GM12874 (cell line): ENCODE measurements around the gene NF2.
A peak's percentile ranks its signal among the peaks of the same experiment; 100 is the strongest.

Source experiments
- TF ChIP-seq, protein P1 (sequence below): IDR thresholded peaks from 2 replicates; pipeline ENCODE4 v1.5.1; 2011; ENCODE audit warnings: low read depth, mild to moderate bottlenecking, control low read depth, low read length, moderate library complexity; ENCODE audit not compliant: insufficient read depth

Gene NF2

DNA sequence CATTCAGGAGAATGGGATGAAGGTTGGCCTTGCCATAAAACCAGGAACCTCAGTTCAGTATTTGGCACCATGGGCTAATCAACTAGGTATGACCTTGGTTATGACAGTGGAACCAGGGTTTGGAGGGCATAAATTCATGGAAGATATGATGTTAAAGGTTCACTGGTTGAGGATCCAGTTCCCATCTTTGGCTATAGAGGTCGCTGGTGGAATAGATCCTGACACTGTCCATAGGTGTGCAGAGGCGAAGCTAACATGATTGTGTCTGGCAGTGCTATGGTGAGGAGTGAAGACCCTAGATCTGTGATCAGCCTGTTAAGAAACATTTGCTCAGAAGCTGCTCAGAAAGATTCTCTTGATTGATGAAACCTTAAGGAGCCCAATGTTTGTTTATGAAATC lies 5.7 kb downstream of the NF2 start:
- TF ChIP-seq, protein P1, sequence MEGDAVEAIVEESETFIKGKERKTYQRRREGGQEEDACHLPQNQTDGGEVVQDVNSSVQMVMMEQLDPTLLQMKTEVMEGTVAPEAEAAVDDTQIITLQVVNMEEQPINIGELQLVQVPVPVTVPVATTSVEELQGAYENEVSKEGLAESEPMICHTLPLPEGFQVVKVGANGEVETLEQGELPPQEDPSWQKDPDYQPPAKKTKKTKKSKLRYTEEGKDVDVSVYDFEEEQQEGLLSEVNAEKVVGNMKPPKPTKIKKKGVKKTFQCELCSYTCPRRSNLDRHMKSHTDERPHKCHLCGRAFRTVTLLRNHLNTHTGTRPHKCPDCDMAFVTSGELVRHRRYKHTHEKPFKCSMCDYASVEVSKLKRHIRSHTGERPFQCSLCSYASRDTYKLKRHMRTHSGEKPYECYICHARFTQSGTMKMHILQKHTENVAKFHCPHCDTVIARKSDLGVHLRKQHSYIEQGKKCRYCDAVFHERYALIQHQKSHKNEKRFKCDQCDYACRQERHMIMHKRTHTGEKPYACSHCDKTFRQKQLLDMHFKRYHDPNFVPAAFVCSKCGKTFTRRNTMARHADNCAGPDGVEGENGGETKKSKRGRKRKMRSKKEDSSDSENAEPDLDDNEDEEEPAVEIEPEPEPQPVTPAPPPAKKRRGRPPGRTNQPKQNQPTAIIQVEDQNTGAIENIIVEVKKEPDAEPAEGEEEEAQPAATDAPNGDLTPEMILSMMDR: 0 out of 2 replicates have a peak, but pooled peaks have one; percentile 17

DNA sequence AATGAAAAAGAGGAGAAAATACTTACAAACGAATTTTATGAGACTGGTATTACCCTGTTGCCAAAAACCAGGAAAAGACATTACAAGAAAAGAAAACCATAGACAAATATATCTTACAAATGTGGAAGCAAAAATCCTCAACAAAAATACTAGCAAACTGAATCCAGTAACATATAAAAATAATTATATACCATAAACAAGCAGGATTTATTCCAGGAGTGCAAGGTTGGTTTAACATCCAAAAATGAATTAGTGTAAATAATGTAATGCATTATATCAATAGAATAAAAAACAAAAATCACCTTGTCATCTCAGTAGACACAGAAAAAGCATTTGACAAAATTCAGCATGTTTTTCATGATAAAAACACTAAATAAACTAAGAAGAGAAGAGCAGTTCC lies 7.3 kb downstream of the NF2 start:
- TF ChIP-seq, protein P1: no peak

DNA sequence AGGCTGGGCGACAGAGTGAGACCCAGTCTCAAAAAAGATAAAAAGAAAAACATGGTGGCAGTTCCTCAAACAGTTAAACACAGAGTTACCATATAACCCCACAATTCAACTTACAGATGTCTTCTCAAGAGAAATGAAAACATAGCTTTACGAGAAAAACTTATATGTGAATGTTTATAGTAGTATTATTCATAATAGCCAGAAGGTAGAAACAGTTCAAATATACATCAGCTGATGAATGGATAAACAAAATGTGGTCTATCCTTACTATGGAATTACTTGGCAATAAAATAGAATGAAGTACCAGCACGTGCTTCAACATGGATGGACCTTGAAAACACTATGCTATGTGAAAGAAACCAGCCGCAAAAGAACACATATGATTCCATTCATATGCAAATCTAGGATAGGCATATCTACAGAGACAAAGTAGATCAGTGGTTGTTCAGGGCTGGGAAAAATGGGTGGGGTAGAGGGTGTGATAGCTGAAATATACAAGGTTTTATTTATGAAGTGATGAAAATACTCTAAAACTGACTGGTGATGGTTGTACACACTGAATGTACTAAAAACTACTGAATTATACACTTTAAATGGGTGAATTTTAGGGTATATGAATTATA lies 12.4 kb downstream of the NF2 start:
- TF ChIP-seq, protein P1: no peak

DNA sequence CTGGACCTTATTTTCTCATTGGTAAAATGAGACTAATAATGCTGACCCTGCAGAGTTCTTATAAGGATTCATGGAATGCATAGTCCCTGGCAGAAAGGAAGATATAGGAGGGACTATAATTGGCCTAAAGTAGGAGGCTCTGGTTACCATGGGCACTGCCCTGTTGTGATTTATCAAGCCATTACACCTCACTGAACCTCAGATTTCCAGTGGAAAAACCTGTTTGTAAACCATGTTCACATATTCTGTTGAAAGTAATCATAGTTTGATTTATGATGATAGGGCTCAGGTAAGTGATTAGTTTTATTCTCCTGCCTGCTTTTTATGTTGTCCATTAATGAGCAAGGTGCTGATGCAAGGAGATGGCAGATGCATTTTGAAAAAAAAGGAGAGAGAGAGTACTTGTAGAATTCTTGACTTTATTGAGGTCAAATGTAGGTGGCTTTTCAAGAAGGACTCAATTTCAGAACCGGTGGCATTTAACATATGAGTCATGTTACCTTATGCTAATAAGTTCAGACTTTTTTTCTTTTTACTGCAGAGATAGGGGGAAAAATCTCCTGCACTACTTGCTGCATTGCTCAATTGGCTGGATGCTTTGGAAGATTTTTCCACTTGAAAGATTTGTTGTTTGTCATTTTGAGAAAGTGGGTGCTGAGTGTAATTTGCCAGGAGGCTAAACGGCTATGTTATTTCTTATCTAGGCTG lies 14.6 kb downstream of the NF2 start:
- TF ChIP-seq, protein P1: no peak

DNA sequence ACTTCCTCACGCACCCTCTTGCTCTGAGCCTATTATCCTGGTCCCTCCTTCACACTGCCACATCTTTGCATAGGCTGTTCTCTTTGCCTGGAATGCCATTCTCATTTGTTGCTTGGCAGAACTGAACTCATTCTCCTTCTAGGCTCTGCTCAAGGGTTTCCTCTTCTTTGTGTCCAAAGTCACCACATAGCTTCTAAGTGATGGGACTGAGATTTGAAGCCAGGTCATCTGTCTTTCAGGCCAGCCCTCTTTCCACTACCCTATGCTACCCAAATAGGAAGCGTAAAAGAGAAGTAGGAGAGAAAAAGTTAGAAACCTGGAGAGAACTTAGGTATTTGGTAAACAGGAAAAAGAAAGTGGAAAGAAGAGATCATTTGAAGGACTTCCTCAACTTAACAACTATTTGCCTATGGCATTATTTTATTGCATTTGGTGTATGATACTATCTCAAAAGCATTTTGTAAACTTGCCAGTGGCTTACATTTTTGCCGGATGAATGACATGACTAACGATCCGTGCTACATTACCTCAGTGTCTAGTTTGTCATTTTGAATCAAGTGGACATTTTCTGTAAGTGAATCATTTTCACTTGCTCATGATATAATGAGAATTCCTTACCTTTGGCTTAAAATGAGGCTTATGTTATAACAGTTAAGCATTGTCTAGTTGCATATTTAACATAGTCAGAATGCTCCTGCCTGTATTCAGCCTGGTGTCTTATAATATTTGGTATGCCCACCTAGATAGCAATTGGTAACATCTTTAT lies 18.5 kb downstream of the NF2 start:
- TF ChIP-seq, protein P1: no peak

DNA sequence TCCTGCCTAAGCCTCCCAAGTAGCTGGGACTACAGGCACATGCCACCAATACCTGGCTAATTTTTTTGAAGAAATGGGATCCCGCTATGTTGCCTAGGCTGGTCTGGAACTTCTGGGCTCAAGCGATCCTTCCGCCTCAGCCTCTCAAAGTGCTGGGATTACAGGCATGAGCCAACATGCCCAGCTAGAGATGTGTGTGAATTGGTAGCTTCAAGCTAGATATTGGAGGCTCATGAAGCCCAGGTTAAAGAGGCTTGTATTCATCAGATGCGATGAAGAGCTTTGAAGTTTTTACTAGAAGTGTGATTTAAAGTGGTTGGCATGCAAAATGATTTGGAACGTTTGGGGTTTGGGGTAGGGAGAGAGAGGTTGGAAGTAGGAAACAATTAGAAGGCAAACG lies 19.6 kb downstream of the NF2 start:
- TF ChIP-seq, protein P1: no peak

DNA sequence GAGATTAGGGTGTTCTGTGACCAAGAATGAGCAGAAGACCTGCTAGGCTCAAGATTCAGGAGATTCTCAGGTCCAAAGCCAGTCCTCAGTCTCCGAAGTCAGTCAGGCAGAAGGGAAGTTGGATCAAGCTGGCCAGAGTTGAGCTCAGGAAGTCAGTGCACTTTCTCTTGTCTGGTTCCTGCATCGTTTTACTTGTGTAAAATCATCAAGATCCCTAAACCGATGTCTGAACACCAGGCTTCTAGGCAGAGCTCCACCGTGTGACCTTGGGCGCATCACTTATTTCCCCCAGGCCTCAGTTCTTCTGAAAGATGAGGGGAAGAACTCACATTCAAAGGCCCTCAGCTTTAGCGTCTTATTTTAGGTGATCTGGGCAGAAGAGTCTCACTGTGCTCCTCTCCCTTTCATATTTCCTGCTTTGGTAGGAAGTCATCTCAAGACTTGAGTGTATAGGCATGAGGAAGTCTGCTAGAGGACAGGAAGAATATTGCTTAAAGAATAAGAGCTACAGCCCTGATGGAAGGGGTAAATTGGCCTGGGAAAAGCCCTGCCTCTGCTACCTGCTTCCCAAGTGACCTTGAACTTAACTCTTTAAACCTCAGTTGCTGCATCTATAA lies 20.2 kb downstream of the NF2 start:
- TF ChIP-seq, protein P1: no peak
